ENCODE data around the gene GOLIM4.

GOLIM4 gene

GRCh38 chr3:167978486-167978885, 117.2 kb downstream of the GOLIM4 start:
- no peak for DNase-seq

DNA sequence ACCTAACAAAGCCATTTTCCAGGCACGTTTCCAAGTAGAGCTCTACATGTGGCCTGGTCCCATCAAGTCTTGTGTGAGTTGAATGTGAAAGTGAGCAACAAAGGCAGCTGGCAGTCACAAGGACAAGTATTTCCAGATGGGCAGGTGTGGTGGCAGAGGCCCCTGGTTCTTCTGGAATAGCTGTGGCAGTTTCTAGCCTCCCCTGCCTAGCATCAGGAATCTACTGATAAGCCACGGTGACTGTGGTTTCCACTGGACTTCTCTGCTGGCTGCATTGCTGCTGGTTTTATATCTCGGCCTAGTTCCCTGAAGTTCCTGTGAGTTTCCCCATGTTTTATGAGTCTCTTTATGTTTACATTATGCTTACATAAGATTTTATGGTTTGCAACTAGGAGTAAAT, 117.7 kb downstream of the GOLIM4 start:
- DNase-seq, result peak; percentile 81

DNA sequence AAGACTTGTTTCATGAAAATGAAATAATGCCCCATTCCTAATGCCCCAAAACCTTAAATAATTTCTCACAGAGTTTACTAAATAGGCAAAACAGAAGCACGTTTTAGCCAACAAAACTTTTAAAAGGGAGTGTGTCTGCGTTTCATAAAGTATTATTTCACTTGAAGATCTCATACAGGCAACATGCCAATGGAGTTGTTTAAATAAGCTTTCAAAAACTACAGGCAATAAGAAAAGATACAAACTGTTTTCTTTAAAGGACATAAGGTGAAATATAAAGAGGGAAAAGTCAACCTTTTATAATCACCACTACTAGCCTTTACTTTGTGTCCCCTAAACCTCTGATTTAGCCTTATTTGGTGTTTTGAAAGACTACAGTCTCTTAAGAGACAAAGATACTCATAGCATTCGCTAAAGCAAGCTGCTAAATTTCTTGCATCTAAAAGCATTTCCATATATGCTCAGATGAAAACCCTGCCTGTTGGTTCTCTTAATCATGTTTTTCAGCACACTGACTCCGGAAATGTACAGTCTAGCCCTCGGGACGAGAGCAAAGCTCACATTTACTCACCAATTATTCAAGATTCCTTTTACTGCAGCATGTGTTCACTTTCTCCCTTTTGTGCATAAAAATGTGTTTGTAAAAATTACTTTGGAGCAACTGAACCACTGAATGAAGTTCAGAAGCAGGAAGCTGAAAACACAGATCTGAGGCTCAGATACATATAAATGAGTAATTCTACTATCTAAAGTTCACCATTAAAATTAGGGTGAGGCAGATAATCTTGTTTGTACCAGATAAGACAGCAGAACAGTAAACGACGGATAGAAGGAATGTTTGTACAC, 119.0 kb downstream of the GOLIM4 start:
- DNase-seq, result no peak

DNA sequence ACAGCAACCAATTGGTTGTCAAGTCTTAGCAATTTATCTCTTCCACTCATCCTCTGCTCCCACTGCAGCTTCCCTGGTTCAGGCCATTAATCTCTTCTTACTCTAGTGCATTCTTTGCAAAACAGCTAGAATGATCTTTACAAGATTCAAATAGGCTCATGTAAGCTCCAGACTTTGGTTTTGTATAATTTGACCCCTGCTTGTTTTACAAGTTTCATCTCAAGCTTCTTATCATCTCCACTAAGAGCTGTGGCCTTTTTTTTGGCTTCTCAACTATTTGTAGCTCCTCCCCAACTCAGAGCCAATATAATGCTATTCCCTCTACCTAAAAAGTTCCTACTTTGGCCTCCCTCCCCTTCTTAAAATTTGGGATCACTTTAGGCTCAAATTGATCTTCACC, 121.8 kb downstream of the GOLIM4 start:
- no peak for DNase-seq

- DNase-seq, result no peak
Observed at GRCh38 chr3:167973046-167973445, 122.7 kb downstream of the GOLIM4 start.

GRCh38 chr3:167972502-167972901, 123.2 kb downstream of the GOLIM4 start:
- no peak for DNase-seq

DNA sequence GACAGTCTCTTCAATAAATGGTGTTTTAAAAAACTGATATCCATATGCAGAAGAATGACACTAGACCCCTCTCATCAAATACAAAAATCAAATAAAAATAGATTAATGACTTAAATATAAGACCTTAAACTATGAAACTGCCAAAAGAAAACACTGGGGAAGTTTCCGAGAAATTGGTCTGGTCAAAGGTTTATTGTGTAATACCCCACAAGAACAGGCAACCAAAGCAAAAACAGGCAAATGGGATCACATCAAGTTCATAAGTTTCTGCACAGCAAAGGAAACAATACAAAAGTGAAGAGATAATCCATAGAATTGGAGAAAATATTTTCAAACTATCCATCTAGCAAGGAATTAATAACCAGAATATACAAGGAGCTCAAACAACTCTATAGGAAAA, 126.2 kb downstream of the GOLIM4 start:
- no peak for DNase-seq

GRCh38 chr3:167967257-167968036, 128.3 kb downstream of the GOLIM4 start:
- peak; percentile 85 for DNase-seq

Measured in NCI-H2029 treated with DMSO at 0.1 percent for 48 hours (cell line).